Stimulated activated CD4-positive, alpha-beta T cell treated with anti-CD3 and anti-CD28 coated beads, Interleukin-1b, Interleukin-23, amount 100 ng/mL, for 4 hours (primary cell): ENCODE measurements around the gene RYR2.
"Not testable (repeated sequence)": the region's sequence is repeated elsewhere in the genome, so short reads cannot be mapped to it uniquely, and the experiment has no call there.

Experiments
- DNase-seq, 2 donors: peaks; one replicate each; pipeline ENCODE4 v3.0.0-alpha.2; 2020; ENCODE audit warnings: low read depth in 2 of 2

RYR2 gene

DNA sequence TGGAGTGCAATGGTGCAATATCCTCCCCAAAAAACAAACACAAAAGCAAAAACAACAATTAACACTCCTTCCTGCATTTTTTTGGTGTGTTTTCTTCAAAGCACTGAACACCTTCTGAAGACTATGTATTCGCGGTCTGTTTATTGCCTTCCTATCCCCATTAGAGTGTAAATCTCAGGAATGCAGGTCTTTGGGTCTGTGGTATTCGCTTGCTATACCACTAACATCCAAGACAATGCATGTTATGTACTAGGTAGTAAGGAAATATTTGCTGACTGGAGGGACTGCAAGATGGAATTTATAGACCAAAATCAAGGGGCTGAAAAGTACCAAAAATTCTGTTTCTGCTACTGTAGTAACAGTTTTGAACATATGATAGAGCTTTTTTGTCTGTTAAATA is 299.4 kb downstream of the RYR2 start:
- no peak for DNase-seq

DNA sequence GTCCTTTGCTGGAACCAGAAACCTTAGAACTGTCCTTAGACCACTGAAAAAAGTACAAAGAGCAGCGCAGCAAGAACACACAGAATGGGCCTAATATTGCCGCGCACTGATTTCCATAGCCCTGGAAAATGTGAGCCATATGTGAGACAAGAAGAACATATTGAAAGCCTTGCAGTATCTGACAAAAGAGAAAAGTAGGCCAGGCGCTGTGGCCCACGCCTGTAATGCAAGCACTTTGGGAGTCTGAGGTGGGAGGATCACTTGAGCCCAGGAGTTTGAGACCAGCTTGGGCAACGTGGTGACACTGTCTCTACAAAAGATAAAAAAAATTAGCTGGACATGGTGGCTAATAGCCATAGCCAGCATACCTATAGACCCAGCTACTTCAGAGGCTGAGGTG is 300.7 kb downstream of the RYR2 start:
- no peak for DNase-seq

DNA sequence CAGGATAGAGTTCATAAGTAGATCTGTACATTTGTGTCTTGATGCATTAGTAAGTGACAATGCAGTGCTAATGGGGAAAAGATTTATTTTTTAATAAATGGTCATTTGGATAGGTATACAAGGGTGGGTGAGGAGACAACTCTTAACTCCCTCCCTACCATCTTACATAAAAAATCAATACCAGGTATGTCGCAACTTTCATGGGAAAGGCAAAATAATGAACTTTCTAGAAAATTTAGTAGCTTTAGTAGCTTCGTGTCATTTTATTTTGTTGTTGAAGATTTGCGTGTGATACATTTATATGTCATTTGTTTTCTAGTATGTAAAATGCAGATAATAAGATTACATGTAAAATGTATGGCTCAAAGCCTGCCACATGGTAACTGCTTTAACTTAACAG is 310.8 kb downstream of the RYR2 start:
- DNase-seq, result no peak

DNA sequence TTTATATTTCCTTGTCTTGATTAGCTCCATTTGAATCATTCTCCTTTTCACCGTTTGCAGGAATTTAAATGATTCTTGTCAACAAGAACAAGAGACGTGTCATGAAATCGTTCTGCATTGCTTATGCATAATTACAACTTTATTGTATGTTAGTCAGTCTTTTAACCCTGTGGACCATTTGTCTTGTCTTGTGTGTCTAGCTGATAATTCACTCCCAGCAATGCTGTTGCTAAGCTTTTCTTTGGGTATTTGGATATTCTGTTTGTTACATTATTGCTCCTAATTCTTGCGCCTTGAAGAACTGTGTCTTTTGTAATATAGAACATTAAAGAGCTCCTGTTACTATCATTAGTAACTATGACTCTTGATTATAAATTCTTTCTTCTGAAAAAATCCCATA is 311.9 kb downstream of the RYR2 start:
- no peak for DNase-seq

DNA sequence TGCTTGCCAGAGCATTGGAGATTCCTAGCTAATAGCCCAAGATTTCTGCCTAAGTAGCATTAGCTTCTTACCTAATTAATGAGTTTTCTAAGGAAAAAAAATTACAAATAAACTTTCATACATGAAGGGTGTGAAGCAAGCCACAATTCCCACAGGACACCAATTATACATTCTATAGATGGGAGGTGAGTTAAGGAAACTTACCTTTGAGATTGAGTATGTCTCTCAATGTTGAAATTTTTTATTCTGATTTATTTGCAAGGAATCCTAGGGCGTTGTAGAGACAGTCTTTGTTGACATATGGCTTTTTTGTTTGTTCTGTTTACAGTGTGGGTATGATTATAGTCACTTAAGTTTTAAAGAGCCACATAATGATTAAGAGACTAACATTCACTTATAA is 313.0 kb downstream of the RYR2 start:
- no peak for DNase-seq

DNA sequence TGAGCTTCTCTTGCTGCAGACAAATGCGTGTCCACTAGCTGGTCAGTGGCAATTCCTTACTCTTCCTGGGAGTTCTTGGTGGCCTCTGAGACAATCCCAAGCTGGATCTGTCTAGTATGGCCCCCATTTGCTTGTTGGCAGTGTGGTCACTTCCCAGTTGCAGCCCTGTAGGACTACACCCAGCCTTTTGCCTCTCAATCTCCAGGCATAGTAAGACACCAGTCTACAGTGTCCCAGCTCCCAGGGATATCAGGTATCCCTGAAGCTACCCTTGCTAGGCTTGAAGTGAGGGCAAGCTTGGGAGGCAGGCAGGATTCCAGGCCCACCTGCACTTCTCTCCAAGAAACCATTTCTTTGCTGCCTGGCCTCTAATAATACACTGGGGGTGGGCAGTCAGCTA is 316.6 kb downstream of the RYR2 start:
- no peak for DNase-seq

DNA sequence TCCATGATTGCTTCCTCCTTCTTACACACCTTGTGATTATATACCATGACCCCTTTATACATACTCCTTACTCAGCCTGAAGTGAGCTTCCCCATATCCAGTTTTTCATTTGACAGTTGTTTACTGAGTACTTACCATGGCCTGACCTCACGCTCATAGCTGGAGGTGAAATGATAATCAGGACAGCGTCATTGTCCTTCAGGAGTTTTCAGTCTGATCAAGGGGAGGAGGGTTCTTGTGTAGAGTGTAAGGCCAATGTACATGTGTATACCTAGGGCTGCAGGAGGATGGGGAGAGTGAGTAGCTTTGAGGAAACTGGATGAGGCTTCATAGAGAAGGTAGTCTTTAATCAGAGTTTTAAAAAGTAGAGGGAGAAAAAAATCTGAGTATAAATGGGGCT is 325.8 kb downstream of the RYR2 start:
- DNase-seq, result no peak

DNA sequence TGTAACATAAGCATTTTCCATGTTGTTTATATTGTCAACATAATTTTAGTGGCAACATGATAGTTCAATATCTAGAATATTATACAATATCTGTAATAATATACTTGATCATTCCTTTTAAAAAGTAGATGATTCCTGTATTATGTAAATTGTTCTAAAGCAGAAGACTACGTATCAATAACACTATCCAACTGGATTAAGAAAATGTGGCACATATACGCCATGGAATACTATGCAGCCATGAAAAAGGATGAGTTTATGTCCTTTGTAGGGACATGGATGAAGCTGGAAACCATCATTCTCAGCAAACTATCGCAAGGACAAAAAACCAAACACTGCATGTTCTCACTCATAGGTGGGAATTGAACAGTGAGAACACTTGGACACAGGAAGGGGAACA is 329.5 kb downstream of the RYR2 start:
- not testable (repeated sequence) for DNase-seq

DNA sequence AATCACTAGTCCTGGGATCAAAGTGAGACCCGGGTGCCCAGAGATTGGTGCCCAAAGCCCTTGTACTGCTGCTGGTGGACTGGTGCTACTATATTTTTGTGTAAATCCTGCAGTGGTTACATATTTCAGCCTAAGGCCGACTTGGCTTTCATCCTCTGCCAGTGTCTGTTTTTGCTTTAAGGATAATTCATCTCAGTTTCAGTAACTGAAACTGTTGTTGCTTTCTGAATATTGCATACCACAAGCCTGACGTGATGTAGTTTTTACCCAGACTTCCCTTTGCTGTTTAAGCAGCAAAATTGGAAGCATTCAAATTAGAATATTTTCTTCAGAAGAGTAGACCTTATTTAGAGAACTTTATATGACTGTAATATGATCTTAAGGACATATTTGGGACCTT is 341.8 kb downstream of the RYR2 start:
- no peak for DNase-seq

DNA sequence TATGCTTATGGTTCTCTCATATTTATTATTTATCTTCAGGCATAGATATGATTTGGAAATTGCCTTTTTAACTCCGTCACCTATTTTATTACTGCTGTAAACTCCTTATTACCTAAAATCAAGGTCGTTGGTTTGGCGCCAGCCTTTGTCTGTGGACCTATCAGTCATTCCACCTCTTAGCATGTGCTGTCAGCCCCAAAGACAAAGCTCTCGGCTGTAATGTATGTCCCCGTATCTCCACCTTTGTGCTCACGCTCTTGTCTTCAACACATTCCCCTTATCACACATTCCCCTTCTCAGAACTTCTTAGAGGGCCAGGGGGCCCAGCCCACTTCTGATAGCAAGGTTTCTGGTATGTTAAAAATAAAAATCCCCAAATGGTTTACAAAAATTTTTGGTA is 342.2 kb downstream of the RYR2 start:
- DNase-seq, result no peak

DNA sequence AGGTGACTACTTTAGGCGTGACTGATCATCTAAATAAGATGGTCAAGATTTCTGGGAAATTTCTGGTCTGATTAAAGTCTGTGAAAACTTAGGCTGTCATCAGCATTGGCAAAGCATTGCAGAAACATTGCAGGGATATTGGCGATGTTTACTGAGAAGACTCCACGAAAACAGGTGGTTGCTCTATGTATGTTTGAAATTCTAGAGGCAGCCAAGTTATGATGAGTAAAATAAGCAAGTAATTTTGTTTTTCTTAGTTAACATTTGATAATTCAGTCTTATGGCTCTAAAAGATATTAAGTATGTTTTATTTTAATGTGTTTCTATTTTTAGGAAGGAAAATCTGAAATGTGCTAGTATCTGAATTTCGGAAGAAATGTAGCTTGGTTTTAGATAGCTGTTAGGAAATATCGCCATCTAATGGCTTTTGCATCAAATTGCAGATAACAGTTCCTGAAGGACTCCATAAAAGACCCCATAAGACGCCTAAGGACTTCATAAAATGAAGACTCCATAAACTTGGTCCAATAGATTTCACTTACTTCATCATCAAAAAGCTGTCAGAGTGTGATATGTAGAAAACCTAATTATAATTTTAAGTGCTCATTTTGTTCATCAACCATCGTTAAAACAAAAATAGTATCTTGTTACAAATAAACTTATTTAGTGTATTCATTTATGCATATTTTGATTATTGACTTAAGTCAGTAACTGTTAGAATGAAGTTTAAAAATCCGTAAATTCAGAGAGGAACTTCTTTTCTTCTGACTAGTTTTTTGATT is 344.6 kb downstream of the RYR2 start:
- DNase-seq, result no peak

DNA sequence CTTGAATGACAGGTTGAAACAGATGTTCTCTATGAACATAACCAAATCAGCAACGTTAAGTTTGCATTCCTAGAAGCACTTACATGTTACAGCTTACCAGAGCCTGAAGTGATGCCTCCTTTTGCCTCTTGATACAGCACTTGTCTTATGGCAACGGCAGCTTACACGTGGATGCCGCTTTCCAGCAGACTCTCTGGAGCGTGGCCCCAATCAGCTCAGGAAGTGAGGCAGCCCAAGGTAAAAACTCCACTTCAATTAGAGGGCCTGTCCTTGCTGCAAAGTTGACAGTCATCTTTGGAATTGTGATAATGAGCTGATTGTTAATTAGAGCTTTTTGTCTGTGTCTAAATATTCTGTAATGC is 345.1 kb downstream of the RYR2 start:
- no peak for DNase-seq

DNA sequence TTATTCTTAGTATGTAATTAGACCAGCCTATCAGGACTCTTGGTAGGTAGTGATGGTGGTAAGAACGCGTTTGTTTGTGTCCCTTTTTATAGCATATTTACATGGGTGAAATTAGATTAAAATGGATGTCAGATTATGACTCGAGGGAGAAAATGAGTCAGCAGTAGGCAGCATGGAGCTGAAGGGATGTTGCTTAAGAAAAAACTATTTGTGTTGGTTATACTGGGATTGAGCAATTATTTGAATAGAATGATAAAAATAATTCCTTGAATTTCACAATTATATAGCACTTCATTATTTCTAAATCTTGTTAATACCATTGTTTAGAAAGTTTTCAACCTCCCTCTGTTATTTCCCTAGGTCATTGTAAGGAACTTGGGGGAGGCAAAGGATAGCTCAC is 348.8 kb downstream of the RYR2 start:
- DNase-seq, result no peak

DNA sequence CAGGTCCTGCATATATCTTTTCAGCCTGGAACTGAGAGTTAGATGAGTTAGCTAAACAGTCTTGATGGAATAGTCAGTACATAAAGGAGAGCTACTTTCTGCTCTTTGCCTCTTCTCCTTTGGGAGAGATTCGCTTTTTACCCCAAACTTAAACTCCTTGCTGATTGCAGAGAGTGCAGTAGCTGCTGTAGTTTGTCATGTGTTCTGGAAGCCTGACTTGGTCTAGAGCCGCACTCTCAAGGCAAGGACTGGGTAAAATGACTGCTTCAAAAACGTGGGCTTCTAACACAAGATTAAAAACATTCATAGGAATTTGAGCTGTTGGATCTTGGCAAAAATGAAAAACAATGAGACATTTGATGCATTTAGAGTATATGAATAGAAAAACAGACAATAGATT is 351.6 kb downstream of the RYR2 start:
- no peak for DNase-seq

DNA sequence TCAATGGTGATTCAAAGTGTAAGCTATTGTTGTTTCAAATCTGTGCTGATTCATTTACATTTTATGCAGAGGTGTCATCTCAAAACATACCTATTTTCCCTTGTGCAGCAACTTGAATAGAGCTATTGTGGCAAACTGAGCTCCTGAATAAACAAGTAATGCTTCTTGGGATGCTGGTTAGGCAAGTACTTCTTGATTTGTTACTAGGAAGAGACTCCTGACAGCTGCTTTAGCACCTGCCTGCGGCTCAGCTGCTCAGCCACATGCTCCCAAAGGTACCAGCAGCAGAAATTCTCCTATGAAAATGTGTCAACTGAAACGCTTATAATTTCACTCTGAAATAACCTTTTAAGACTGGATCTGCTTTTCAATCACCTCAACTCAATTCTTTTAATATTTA is 352.3 kb downstream of the RYR2 start:
- DNase-seq, result no peak

DNA sequence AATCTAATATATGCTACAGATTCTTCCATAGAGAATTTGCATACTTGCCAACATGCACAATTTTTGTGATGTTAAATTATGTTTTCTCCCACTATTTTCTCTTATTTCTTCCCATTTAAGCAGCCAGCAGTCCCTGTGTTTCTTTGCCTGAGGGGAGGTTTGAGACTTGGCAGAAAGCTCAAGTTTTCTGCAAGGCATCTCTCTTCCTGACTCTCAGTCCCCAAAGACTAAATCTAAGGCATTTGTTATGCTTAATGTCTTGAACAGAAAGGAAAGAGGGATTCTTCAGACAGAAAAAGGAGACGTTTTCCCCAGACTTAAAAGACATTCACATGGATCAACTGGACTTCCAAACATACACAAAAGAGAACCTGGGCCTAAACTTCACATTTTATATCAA is 354.4 kb downstream of the RYR2 start:
- no peak for DNase-seq

DNA sequence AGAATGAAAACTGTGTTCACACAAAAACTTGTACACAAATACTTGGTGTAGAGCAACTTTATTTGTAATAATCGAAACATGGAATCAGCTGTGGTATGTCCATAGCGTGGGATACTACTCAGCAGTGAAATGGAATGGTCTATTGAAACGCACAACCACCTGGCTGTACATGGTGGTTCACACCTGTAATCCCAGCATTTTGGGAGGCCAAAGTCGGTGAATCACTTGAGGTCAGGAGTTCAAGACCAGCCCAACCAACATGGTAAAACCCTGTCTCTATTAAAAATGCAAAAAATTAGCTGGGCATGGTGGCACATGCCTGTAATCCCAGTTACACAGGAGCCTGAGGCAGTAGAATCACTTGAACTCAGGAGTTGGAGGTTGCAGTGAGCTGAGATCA is 356.8 kb downstream of the RYR2 start:
- DNase-seq, result no peak

DNA sequence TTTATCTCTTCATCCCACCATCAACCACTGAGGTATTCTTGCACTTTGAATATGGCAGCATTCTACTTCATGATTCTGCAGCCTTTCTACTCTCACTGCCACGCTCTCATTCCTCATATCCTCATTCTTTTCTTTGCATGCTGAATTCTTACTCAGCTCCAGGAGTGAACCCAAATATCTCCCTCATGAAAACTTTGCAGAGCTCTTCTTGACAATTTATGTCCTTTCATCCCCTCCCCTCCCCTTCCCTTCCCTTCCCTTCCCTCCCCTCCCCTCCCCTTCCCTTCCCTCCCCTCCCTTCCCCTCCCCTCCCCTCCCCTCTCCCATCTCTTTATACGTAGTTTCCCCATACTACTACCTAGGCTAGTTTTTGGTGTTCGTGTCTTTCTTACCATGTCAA is 363.9 kb downstream of the RYR2 start:
- DNase-seq, result no peak

DNA sequence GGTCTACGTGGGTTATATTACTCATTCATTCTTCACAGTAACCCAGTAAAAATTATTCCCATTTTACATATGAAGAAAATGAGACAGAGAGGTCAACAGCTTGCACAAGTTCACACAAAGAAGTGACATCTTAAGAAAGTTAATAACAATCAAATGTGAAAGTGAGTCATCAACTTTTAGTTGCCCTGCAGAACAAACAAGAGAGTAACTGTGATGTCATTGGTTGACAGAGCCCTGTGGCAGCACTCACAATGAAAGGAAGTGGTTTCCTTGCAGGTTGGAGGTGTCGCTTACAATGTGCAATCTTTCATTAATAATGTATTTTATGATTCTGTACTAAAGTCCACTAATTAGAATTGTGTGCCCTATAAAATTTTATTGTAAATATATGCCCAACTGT is 369.6 kb downstream of the RYR2 start:
- DNase-seq, result no peak

DNA sequence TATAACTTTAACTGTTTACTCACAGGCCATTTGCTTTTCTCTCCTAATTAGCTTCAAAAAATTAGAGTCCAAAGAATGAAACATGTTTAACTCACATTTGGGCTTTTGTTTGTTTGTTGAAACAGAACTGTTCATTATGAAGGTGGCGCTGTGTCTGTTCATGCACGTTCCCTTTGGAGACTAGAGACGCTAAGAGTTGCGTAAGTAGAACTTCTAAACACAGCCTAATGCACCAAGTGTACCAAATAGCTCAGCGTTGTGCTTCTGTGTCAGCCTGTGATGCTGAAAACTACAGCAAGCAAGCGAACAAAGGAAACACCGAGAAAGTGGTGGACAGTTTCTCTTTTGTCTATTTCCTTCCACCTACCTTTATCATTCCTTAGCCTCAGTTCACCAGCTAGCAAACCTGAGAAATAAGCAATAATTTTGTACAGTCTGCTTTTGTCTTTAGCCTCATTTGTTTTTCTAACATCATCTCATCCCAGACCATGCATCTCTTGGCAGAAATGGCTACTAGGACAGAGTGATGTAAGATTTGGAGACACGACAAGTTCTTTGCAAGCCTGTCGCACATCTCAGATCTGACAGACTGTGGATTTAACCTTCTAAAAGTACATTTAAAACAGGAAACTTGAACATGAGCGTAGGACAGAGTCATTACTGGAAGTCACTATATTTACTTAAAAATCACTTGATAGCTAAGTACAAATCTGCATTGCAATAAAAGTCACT is 375.1 kb downstream of the RYR2 start:
- no peak for DNase-seq

DNA sequence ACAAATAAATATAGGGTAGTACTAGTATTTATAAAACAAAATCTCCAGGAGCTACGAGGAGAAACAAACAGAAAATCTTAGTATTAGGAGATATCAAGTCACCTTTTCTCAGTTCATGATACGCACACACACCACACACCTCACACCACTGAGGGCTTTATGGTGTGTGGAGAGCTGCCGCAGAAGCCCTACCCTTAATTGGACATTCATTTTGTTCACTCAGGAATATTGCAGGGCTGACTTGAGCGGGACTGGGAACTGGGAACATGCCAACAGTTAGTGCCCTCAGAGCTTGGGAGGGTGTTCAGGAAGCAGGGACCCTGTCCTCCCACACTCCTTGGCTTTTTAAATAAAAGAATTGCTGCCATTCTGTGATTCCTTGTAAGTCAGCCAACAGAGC is 386.8 kb downstream of the RYR2 start:
- no peak for DNase-seq

DNA sequence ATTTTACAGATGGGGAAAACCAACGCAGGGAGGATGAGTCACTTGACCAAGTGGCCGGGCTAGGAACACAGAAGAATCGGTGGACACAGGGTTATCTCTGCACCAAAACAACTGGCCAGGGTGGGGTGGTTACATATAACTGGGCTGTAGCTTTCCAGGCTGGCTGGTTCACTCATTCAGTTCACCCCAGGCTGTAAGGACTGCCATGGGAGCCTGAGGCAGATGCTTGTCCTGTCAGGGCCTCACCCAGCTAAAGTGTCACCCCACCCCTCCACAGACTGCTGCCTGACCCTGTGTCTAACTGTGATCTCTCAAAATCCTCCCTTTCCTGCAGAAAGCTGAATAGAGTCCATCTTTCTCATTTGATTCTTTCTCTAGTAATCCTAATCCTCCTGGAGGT is 387.3 kb downstream of the RYR2 start:
- DNase-seq, result no peak

DNA sequence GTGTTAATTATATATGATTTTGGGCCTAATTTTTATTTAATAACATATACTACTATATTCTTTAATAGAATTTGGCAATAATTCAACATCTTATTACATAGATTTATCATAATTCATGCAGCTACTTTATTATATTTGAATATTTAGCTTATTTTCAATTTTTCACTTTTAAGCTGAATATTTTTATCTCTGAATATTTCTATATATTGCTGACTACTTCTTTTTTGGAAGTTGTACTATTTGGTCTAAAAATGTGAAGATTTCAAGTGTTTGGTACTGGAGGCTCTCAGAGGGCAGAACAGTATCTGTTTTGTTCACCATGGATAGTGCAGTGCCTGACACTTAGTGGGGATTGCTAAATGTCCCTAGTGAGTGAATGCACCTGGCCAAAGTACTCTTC is 389.5 kb downstream of the RYR2 start:
- no peak for DNase-seq

DNA sequence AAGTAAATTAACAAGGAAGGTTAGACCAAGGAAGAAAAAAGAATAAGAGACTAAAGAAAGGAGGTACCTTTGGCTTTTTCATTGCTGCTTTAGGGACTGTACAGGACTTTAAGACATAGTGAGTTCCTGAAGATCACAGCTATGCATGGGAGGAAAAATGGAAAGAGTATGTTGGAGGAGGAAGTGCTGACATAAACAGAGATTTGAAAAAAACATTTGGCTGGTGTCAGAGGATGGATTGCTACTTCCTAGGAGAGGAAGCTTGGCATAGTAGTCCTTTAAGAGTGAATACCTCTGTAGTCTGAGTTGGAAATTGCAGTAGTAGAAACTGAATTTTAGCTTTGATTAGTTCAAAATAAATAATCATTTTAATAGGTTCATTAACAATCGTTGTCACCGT is 398.4 kb downstream of the RYR2 start:
- DNase-seq, result no peak
